NK-92 treated with Interleukin-12 subunit alpha and Interleukin-12 subunit beta, amount 100 ng/mL, for 24 hours (cell line): ENCODE results near the gene HEMK1.

ENCODE experiments used
- DNase-seq: peaks from one replicate; lab custom pipeline; 2025; lab: John Stamatoyannopoulos, UW

Gene HEMK1

GRCh38 chr3:50568947-50569749 is at the start of gene HEMK1:
TSS of gene HEMK1 (plus strand) at chr3:50569522. CDS start at chr3:50571105, 1,583 bp downstream.
- peak; percentile 93 for DNase-seq

- no peak for DNase-seq
Measured at GRCh38 chr3:50520849-50521248, 48.5 kb upstream of the HEMK1 start.

DNA sequence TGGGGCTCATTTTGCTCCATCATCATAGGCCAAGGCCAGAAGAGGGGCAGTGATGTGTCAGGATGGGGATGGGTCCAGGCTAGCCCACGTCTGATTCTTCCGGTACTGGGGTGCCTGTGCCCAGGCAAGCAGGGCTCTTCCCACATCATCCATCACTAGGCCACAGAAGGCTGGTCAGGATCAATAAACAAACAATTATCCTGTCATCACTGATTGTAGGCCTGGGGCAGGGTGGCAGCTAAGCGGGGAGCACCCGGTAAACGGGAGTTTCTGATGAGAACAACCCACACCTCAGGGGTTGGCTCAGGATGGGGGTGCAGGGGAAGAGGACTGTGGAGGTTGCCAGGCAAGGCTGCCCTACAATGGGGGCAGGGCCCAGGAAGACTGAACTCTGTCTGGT is 47.8 kb upstream of the HEMK1 start:
- no peak for DNase-seq

DNA sequence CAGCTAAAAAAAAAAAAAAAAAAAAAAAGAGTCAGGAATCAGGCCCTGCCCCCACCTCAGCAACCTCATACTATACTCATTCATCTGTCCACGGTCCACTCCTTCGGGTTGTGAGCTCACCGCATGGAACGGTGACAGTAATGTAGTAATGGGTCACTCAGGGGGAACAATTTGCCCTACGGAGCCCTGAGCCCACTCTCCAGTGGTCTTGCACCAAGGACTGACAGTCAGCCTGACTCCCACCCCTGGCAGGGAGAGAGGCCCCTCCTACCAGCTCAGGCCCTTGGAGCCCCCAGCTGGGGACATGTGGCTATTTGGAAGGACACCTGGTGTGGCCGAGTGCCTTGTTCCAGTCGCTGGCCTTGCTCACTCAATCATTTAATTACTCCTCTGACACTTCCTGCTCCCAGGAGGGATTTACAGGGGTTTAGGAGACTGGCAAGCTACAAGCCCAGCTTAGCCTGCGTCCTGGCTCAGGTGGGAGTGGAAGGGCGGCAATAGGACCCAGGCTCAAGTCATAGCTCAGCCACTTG is 46.0 kb upstream of the HEMK1 start:
- no peak for DNase-seq

GRCh38 chr3:50524746-50525145 is 44.6 kb upstream of the HEMK1 start:
- DNase-seq = no peak

DNA sequence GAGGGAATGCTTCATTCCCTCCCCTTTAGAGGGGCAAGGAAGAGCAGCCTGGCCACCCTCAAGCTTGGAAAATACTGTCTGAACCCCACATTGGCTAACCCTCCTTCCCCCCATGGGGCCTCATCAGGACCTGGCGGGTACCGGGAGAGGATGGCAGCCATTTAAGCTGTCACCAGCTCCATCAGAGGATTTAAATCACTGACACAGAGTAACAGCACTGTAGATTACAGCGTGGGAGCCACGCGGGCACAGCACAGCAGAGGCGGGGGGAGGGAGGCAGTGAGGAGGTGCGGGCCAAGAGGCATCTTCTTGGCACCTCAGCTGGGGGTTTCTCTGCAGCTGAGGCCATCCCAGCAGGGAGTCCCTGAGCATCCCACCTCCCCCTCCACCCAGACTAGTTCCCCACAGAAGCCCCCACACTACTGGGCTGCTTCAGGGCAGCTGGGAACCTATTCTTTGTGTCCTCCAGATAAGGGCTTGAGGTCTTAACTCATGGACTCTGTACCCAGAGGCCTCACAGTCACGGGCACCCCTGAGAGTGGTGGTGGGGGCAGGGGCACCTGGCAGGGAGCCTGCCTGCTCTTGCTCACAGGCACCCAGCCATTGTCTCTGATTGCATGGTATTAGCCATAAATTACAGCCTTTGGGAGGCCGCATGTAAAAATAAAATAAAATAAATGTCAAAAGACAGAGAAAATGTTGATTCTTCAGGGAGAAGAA is 44.0 kb upstream of the HEMK1 start:
- DNase-seq = no peak

- peak; percentile 59 for DNase-seq
Measured at GRCh38 chr3:50525987-50526386, 43.3 kb upstream of the HEMK1 start.

GRCh38 chr3:50530001-50530970 is 39.0 kb upstream of the HEMK1 start:
- no peak for DNase-seq

DNA sequence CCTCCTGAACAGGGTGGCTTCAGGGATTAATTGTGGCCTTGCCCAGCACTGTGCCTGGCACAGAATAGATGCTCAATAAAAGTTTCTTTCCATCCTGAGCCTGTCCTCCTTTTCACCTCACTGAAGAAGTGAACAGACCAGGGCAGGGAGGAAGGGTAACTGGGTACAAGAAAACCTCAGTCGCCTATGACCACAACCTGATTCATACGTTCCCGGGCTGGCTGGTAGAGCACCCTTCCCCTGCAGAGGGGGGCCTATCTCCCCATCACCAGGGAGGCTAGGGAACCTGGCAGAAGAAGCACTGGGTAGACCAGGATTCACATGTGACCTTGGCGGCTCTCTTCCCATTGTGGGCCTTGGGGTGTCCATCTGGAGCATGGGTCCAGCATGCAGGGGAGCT is 38.1 kb upstream of the HEMK1 start:
- DNase-seq = no peak

- DNase-seq = no peak
Measured at GRCh38 chr3:50532062-50532705, 37.1 kb upstream of the HEMK1 start.

- DNase-seq = no peak
Measured at GRCh38 chr3:50533316-50533715, 36.0 kb upstream of the HEMK1 start.

GRCh38 chr3:50533807-50534461 is 35.4 kb upstream of the HEMK1 start:
- no peak for DNase-seq

DNA sequence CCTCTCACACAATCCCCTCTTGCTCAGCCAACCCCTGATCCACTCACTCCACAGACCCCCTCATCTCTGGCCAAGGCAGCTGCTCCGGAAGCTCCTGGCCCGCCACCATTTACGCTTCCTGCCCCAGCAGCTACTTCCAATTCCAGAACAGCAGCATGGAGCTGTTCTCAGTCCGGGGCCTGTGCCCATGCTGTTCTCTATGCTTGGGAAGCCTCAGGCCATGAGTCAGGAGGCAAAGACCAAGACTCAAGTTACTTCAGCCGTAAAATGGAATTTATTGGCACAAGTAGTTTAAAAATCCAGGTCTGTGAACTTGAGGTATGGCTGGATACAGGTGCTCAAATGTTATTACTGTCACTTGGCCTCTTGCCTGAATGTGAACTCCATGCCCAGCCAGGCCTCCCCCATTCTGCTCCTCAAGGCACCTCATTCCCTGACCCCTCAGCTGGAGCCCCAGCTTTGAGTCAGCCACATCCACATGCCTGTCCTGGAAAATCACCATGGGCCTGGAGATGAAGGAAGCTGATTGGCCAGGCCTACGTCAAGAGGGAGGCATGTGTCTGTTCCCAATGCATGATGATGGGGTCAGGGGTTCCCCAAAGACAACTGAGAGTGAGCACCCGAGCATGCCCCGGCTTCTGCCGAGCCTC is 34.5 kb upstream of the HEMK1 start:
- no peak for DNase-seq

DNA sequence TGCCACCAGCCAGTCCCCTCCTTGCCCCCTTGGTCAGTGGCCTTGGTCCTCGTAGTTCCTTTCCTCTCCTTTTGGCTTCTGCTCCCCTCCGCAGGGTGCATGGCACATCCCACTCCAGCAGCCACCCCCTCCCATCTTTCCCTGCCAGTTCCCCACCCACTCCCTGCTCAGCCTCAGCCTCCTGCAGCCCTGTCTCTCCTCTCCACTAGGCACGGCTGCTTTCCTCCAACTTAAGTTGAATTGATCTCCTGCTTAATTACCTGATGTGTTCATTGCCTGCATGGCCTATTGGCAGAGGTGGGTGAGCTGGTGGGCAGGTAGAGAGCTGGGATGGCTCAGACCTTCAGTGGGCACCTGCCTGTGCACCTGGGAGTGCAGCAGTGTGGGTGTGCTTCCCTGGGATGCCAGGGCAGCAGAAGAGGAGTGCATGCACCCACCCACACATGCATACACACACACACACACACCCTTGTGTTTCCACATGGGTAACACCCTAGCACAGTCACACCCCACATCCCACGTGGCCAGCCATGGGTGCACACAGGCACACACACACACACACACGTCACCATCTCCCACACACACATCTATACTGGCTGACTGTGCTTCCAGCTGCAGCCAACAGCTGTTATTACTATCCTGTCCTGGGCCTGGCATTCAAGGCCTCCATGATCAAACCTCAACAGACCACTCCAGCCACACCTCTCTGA is 32.7 kb upstream of the HEMK1 start:
- DNase-seq = no peak

DNA sequence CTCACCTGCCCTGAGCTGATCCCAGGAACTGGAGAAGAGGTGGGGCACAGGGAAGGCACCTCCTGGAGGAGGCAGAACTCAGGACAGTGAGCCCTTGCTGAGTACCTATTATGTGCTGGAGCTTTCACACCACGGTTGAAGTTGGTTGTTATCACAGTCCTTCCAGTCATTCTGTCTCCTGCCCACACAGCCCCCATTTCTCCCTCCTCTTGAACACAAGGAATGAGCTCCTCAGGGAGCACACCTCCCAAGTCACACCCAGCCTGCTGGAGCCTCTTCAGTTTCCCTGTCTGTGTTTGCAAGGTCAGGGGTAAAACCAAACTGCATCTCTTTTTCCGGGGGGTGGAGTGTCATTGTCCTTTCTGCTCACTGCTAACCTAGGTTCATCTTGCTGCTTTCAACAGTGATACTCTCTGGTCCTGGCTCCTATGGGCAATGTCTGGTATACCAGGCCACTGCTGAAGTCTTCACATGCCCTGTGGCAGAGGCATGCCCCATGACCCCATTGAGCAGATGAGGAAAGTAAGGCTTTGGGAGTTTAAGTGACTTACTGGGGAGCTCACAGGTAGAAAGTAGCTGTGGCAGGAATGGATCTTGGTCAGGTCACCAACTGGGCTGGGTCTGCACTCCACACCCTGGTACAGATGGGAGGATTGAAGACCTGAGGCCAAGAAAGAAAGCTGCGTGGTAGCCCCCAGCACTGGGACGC is 31.7 kb upstream of the HEMK1 start:
- no peak for DNase-seq

- no peak for DNase-seq
Measured at GRCh38 chr3:50539356-50540286, 29.7 kb upstream of the HEMK1 start.

- DNase-seq = no peak
Measured at GRCh38 chr3:50542177-50543034, 26.9 kb upstream of the HEMK1 start.
